Putamen (tissue), 1 donor: ENCODE data around the gene INSYN2B.

ENCODE experiments used
- DNase-seq: peaks from one replicate; pipeline ENCODE4 v3.0.0-alpha.2; 2016; ENCODE audit warnings: low spot score

INSYN2B gene

DNA sequence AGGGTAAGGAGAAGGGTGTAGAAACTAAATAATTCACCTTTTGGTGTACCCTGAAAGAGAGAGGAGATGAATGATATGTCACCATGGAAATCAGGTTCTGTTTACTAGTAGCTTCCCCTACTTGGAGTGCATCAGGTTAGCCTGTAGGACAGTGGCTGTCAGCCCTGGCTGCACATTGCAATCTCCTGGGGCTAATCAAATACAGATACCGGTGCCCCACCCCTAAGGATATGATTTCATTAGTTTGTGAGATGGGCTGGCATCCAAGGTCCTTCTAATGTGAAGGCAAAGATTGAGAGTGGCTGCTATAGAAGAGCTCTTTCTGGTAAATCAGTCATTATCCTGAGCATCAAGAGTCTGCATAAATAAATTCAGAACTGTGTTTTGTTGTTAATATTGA, 47.2 kb downstream of the INSYN2B start:
- no peak for DNase-seq

DNA sequence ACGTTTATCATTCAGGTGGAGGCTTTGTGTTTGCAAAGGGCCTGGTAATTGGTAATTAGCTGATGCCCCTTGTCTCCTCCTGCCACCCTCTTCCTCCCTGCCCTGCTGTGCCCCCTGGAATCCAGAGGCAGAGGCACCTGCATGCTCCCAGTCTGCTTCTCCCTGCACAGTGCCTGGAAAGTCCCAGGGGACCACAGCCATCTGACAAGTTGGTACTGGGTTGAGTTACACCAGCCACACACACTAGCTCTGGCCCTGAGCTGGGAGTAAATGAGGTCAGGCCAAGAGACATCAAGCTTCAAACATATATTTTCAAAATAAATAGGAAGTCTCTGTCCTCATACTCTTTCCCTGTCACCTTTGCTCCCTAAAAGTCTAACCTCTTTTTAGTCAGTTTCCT, 56.3 kb downstream of the INSYN2B start:
- DNase-seq, result no peak

DNA sequence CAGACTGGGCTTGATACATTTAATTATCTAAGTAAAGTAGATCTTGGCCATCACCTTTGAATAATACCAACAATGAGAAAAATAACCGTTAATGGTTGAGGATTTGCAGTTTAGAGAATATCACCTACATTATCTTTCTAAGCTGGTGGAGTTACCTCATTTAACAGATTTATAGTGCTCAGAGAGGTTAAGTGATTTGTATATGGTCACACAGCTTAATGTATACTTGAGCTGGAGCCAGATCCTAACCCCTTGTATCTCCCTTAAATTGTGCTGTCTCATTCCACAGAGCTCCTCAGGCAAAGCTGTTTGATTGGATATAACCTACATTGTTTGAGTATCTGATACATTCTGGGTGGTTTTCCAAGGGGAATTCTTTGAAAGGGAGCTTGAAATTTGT, 57.8 kb downstream of the INSYN2B start:
- no peak for DNase-seq

DNA sequence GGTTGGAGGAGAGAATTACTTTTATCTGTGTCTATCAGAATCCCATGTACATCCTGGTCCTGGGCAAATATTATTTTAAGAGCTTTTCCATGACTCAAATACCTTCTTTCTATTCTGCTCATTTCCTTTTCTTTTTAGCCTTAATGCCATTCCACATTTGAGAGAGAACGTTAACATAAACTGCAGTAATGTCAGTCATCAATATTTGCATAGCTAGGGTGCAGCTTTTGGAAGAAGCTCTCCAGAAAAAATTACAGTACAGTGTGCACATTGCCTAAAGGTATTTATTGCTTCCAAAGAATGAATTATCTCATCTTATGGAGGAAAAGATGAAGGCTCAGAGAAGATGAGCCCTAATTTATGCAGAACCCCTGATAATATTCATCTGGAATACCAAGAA, 58.3 kb downstream of the INSYN2B start:
- DNase-seq, result no peak

DNA sequence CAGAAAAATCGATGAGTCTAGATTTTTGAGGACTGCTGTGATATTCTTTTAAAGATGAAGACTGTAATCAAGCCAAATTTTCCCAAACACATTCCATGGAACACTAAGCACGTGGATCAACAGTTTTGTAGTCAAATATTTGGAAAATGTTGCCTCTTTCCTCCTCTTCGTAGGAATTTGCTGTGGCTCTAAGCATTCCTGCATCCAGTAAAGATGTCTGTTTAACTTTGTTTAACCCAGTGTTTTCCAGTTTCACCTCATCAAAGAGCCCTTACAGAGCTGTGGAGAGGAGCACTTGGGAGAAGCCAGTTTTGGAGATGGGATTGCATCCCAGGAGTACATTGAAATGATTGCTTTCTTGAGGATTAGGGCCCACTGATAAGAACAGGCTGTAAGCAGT, 58.9 kb downstream of the INSYN2B start:
- DNase-seq, result no peak

DNA sequence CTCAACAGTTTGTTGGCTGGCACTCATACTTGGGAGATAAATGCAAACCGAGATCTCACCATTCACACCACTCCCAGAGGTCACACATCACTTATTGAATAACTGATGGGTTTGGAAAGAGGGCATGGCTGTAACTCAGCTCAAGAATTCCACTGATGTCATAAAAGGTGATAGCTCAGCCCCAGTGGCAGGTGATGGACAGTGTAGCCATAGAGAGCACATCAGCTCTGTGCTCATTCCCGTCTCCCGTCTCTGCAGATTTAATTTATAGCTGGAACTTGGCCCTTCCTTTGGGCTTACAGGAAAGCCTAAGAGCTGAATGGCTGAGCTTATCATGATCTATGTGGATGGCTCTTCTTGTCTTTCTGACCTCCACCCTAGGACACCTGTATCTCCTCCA, 59.8 kb downstream of the INSYN2B start:
- DNase-seq, result no peak

DNA sequence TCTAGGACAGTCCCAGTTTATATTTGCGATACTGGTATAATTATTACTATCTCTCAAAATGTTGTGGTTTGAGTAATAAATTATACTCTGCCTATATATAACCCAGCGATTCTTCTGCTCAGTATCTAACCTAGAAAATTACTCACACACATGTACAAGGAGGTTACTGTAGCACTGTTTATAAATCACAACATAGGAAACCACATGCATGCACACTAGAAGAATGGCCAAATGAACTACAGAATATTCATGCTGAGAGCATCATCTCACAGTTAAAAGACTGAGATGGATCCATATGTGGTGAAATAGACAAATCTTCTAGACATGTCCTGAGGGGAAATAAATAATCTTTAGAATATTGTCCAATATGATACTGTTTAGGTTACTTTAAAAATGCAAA, 62.1 kb downstream of the INSYN2B start:
- DNase-seq, result no peak

DNA sequence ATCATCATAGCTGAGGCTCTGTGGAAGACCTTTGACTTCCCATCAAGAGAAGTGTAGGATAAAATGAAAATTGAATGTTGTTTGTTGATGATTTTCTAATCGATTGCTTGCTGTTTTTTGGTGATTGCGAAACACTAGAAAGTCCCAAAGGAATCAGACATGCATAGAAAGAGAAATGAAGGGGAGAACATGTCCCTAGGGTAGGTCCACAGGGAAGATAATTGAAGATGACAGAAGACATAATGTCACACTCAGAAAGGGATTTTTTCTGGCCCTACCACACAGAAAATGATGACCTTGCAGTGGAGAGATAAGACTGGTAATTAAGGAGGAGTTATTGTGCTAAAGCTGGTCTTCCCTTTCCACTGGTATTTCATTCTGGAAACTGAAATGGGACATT, 62.8 kb downstream of the INSYN2B start:
- DNase-seq, result no peak

DNA sequence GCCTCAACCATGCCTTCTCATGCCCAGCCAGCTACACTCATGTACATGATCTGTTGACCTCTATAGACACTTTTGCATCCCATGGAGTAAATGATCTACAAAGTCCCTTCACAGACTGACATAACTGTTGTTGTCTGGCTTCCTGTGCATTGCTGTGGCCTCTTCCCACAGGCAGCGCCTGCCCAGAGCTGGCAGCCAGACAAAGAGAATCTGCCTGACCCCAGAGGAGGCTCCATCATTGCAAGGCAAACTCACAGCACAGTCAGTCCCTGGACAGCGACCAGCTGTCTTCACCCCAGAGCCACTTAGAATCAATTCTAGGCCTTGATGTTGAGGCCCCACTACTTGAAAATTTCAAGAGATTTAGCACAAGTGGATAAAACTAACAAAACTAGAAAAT, 65.5 kb downstream of the INSYN2B start:
- DNase-seq, result peak; percentile 83

DNA sequence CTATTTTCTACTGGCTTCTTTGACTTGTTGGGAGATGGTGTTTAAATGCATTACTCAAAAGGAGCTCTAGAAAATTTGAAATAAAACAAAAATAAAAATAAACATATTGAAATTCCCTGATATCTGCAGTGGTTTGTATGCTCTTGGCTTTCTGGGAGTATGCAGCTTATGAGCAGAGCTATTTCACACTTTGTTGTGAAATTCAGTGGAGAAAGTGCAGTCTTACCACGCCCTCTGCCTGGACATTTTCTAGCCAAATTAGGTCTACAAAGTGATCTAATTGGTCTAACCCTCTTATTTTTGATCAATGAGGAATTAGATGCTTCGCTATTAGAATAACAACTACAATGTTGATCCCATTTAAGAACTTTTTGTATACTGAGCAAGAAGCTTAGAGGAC, 66.8 kb downstream of the INSYN2B start:
- DNase-seq, result no peak

DNA sequence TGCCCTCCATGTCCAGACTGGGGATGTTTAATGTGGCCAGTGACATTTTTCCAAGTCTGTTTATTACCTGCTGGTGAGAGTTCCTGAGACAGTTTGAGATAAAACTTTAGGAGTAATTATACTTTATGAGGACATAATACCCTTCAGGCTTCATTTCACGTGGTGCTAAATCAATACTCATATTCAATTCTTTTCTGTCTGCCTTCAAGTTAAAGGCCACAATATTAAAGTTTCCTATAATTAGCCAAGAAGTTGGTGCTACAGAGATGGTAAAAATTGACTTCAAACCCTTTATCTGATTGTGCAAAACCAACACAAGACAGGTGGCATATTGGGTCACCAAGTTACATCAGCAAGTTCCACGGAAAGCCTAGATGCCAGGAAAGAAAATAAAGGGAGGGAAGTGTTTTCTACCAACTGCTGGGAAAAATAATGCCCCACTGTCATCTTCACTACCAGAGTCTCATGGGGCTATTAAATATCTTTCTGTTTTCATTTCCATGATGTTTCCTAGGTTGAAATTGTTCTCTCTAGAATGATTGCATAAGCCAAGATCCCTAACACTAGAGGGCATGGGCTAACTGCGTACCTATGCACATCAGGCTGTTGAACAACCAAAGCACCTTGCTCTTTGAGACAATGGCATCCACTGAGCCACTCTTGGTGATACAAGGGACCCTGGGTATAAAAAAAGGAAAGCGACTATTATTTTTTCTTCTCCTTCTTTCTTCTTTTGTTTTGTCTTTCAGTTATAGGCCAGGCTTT, 68.7 kb downstream of the INSYN2B start:
- DNase-seq, result no peak

DNA sequence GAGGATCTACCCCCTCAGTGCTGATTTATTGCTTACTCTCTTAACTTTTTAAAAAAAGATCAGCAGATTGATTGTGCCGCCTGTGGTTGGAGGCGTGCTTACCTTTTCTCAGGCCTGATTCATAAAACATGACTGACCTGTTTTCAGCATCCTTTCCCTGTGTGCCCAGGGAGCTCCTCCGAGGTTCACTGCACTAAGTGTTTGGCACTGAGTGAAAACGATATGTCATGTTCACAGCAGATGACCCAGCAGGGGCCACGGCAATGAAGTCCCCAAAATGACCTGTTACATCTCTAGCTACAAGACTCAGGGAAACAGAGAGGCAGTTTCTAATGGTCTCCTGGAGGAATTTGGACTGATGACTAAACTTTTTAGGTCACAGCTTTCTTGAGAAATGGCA, 69.9 kb downstream of the INSYN2B start:
- DNase-seq, result no peak

DNA sequence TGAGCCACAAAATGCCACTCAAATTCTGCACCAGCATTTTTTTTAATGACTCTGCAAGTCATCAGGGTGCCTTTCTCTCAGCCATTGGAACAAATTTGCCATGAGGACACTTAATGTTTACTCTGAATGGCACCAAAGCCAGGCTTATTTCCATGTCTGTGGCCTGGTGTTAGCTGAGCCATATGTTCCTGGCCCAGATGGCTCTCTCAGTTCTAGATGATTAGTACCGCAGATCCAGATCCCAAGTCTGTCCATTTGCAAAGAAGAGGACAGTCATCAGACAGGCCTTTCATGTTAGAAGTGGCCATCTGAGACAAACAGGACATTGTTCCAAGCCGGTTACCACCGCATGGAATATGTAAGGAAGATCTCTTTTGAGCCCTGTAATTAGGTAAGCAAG, 70.3 kb downstream of the INSYN2B start:
- peak; percentile 53 for DNase-seq

DNA sequence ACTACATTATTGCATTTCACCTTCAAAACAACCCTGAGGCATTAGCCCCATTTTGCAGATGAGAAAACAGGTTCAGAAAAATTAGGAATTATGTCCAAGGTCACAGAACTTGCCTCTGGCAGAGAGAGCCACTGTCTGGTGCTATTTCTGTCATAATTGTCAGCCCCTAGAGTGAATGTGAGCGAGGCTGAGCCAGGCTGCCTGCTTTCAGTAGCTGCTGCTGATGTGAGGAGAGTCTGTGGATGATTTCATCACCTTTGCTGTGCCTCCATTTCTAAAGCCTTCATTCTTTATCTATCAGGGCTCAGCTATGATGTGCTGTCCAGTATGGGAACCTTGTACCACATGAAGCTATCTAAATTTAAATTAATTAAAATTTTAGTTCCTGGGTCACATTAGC, 71.4 kb downstream of the INSYN2B start:
- no peak for DNase-seq

DNA sequence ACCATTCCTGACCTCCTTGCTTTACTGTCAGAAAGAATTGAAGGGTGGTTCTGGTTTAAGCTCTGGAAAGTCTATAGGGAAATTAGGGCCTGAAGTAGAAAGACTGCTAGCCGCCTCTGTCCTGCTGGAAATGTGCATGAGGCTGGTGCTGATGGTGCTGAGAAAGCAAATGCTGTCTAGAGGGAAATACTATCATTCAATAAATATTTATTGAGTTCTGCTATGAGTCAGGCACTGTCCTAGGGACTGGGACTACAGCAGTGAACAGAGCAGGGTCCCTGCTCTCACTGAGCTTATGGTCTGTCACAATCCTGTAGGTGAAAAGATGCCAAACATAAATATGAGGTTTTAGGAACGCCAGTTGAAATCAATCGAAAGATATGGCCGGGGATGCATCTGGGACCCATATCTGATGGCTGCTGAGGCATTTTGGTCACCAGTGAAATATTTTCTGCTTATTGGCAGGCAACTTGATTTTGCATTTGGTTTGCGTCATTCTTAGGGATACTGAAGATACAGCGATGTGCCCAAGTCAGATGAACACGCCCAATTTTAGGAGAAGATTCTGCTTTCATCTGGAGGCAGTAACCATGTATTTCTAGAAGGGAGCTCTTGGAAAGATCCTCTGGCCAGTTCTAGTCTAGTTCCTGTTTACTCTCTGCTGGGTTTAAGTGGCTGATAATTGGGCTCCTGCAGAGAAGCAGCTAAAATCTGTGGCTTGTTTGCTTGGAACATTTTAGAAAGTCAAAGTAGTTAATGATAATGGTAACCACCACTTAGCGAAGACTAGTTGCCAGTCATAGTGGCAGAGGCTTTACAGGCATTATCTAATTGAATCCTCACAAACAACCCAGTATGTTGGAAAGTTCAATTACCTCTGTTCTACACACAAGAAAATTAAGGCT, 73.3 kb downstream of the INSYN2B start:
- DNase-seq, result no peak

DNA sequence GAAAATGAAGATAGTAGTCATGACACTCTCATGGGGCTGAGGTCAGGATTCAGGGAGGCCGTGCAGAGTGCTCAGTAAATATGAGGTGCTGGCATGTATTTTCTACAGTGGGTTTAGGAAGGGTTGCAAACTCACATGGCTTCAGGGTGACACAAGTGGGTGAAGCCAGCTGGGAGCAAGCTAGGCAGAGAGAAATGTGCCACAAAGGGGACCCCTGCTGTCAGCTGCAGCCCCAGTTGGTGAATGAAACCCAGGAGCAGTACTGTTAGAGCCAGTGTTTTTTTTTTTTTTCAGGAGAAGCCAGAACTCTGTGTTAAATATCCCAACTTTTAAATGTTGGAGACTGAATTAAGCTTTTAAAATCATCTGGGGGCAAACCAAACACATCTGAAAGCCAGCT, 75.3 kb downstream of the INSYN2B start:
- DNase-seq, result no peak

DNA sequence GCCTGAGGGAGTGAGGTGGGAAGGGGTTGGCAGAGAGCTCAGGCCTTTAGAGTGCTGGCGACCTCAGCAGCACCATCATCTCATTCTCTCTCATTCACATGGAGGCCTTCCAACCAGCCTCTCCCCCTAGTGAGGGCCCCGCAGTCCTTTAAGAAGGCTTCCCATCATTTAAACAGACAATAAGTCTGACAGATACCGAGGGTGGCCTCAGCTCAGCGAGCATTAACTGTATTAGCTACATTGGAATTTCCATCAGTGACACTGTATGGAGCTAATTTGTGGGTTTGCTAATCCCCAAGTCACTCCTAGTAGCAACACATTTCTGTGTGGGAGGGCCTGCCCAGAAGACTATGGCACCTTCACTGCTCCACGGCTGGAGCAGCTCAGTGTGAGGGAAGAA, 75.8 kb downstream of the INSYN2B start:
- DNase-seq, result no peak

DNA sequence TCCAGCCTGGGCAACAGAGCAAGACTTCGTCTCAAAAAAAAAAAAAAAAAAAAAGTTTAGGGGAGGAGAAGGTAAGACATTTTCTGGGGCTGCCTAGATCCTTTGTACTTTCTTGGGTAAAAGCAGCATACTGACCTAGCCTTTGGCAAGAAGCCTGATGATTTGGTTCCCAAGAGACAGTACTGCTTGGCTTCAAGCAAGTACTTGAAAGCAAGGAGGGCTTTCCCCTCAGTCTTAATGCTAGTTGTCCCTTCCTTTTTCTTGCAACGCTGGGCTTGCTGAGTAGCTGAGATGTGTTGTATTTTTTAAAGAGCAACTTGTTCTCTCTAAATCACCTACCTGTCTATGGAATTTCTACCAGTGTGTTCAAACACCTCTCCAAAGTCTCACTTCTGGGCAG, 76.2 kb downstream of the INSYN2B start:
- DNase-seq, result no peak

DNA sequence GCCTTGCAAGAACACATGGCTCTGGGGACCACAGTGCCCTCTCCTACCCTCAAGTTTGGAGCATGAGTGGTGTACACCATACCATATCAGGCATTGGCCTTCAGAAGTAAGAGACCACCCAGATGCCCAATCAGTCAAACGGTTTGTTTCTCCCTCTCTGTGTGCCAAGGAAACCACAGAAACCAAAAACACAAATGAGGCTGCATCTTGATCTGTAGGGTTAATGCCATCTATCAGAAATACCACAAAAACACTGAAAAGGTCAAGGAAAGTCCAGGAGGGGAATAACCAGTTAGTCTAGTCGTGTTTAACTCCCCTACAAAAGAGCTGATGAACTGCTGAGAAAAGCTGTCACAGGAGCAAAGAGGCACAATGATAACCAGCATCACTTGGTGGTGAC, 78.4 kb downstream of the INSYN2B start:
- DNase-seq, result no peak

DNA sequence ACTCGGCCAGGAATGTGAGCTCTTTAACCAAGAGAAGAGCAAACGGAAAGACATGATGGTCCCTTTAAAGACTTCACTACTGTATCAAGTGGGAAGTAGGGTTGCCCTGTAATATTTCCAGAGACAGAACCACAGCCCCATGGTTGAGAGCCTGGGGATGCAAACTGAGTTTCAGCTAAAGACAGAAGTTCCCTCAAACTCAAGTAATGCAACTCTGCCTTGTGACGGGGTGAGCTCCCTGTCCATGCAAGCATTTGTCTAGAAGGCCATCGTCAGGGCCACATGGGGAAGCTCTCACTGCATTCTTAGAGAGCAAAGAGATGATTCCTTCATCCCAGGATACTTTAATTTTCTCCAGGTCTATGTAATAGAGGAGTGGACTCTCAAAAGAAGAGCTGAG, 82.8 kb downstream of the INSYN2B start:
- DNase-seq, result no peak

DNA sequence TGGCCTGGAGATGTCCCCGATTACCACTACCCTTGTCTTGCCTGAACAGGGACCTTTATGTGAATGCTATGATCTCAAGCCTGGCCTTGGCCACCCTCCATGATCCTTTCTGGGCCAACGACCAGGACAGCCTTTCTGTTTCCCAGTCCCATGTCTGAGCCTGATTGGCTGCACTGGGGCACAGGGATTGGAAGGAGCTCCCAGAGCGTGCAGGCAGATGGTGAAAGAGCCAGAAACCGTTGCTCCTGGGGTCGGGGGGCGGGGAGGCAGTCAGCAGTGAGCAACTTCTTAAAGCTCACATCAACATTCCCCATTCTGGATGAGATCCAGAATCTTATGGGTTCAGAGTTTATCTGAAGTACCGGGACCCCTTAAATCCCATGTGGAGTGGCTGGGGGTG, 84.4 kb downstream of the INSYN2B start:
- DNase-seq, result peak; percentile 94

DNA sequence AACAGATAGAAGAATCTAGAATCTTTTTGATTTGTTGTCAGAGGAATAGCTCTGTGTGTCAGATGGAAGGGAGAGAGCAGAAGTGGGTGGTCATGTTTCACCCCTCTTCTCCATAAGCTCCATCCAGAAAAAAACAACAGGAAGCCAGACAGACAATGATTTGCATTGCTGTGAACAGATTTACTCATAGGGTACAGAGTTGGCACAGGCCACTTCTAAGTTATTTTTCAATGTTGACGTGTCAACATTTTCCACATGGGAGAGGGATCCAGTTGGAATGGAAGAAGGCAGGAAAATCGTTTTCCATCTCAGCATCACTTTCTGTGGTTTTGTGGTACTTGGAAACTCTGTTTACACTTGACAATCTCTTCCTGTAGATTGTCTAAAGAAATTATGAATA, 86.7 kb downstream of the INSYN2B start:
- DNase-seq, result no peak

DNA sequence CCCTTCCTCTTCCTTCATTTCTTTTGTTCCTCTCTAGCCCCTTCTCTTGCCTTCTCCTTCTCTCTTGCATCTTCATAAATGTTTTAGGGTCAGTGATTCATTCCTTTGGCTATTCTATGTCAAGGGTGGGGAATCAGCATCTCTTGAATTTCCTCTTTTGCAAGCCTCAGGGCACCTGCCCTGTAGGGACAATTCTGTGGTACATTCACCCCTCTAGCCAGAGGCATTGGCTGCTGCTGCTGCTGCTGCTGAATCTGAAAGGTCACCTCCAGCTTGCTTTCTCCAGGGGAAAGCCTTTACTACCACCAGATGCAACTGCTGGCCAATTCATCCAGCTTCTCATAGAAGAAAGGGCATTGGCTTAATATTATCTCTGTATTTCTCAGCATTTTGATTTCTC, 87.3 kb downstream of the INSYN2B start:
- no peak for DNase-seq

DNA sequence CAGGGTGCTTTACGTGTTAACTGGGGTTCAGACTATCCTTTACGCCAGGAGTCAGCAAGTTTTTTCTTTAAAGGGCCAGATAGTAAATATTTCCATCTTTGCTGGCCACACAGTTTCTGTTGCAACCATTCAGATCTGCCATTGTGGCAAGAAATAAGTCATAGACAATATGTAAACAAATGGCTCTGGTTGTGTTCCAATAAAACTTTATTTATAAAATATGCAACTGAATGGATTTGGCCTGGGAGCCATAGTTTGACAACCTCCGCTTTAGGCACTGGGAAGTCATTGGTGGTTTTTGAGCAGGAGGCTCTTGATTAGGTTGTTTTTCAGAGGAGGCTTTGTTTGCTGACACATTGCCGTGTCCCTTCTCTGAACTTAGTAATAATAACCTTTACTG, 90.7 kb downstream of the INSYN2B start:
- DNase-seq, result no peak
